Ishikawa (cell line): ENCODE results near the gene BSPH1.

Experiments used
- CEBPB ChIP-seq: IDR thresholded peaks from 2 replicates; pipeline ENCODE4 v1.6.1; 2012
- CREB1 ChIP-seq: IDR thresholded peaks from 2 replicates; pipeline ENCODE4 v1.6.1; 2012; ENCODE audit warnings: low read depth
- EGR1 ChIP-seq: IDR thresholded peaks from 2 replicates; pipeline ENCODE4 v1.6.1; 2012
- EP300 ChIP-seq: IDR thresholded peaks from 2 replicates; pipeline ENCODE4 v1.6.1; 2012; ENCODE audit warnings: borderline replicate concordance
- FOXM1 ChIP-seq: IDR thresholded peaks from 2 replicates; pipeline ENCODE4 v1.6.1; 2012; ENCODE audit warnings: low read depth, borderline replicate concordance
- NFIC ChIP-seq: IDR thresholded peaks from 2 replicates; pipeline ENCODE4 v1.6.1; 2012
- RAD21 ChIP-seq: IDR thresholded peaks from 2 replicates; pipeline ENCODE4 v1.6.1; 2012; ENCODE audit warnings: low read depth
- TAF1 ChIP-seq: IDR thresholded peaks from 2 replicates; pipeline ENCODE4 v1.6.1; 2012; ENCODE audit warnings: low read depth, mild to moderate bottlenecking
- TCF12 ChIP-seq: IDR thresholded peaks from 2 replicates; pipeline ENCODE4 v1.6.1; 2012; ENCODE audit warnings: low read depth
- TEAD4 ChIP-seq: IDR thresholded peaks from 2 replicates; pipeline ENCODE4 v1.6.1; 2012
- YY1 ChIP-seq: IDR thresholded peaks from 2 replicates; pipeline ENCODE4 v1.6.1; 2012; ENCODE audit warnings: low read depth
- ZBTB7A ChIP-seq: IDR thresholded peaks from 2 replicates; pipeline ENCODE4 v1.6.1; 2012; ENCODE audit warnings: low read depth
- TF ChIP-seq, protein P1 (sequence below): IDR thresholded peaks from 2 replicates; pipeline ENCODE4 v1.6.1; 2012
- TF ChIP-seq, protein P2 (sequence below): IDR thresholded peaks from 2 replicates; pipeline ENCODE4 v1.6.1; 2012; ENCODE audit warnings: low read depth, mild to moderate bottlenecking
- TF ChIP-seq, protein P3 (sequence below): IDR thresholded peaks from 2 replicates; pipeline ENCODE4 v1.6.1; 2012

BSPH1 gene, protein sequence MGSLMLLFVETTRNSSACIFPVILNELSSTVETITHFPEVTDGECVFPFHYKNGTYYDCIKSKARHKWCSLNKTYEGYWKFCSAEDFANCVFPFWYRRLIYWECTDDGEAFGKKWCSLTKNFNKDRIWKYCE

DNA sequence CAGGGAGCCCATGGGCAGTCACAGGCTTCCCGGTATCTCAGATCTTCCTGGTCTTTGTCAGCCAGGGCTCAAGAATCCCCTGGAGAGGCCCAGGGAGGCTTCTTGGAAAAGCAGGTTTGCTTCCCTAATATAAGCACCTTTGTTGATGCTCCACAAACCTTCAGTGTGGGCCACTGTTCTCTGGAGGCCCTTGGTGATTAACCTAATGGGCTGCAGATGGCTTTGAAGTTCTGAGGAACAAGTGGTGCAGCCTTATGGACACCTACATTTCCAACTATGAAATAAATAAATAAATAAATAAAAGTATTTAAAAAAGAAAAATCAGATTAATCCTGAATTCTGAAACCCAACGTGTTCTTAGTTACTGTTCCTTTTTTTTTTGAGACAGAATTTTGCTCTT, at the start of gene BSPH1:
Gene BSPH1, minus strand, starts transcription at position 101 of the 400 bp plus-strand sequence. Its CDS starts 89 bp downstream, at position 12.
- TF ChIP-seq, protein P1, sequence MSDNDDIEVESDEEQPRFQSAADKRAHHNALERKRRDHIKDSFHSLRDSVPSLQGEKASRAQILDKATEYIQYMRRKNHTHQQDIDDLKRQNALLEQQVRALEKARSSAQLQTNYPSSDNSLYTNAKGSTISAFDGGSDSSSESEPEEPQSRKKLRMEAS, result no peak
- TF ChIP-seq EGR1 (no peak), YY1 (no peak), TAF1 (no peak), CEBPB (no peak), ZBTB7A (no peak), RAD21 (no peak)
- TF ChIP-seq, protein P2, sequence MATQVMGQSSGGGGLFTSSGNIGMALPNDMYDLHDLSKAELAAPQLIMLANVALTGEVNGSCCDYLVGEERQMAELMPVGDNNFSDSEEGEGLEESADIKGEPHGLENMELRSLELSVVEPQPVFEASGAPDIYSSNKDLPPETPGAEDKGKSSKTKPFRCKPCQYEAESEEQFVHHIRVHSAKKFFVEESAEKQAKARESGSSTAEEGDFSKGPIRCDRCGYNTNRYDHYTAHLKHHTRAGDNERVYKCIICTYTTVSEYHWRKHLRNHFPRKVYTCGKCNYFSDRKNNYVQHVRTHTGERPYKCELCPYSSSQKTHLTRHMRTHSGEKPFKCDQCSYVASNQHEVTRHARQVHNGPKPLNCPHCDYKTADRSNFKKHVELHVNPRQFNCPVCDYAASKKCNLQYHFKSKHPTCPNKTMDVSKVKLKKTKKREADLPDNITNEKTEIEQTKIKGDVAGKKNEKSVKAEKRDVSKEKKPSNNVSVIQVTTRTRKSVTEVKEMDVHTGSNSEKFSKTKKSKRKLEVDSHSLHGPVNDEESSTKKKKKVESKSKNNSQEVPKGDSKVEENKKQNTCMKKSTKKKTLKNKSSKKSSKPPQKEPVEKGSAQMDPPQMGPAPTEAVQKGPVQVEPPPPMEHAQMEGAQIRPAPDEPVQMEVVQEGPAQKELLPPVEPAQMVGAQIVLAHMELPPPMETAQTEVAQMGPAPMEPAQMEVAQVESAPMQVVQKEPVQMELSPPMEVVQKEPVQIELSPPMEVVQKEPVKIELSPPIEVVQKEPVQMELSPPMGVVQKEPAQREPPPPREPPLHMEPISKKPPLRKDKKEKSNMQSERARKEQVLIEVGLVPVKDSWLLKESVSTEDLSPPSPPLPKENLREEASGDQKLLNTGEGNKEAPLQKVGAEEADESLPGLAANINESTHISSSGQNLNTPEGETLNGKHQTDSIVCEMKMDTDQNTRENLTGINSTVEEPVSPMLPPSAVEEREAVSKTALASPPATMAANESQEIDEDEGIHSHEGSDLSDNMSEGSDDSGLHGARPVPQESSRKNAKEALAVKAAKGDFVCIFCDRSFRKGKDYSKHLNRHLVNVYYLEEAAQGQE, result no peak
- TF ChIP-seq, protein P3, sequence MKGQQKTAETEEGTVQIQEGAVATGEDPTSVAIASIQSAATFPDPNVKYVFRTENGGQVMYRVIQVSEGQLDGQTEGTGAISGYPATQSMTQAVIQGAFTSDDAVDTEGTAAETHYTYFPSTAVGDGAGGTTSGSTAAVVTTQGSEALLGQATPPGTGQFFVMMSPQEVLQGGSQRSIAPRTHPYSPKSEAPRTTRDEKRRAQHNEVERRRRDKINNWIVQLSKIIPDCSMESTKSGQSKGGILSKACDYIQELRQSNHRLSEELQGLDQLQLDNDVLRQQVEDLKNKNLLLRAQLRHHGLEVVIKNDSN, result no peak

DNA sequence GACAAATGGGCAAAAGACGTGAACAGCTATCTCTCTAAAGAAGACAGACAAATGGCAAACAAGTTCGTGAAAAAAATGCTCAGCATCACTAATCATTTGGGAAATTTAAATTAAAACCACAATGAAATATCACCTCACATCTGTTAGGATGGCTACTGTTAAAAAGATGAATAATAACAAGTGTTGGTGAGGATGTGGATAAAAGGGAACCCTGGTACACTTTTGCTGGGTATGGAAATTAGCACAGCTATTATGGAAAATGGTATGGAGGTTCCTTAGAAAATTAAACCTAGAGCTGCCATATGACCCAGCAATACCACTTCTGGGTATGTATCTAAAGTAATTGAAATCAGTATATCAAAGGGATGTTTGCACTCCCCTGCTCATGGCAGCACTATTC, 44.8 kb upstream of the BSPH1 start:
- TF ChIP-seq, protein P2, result no peak
- no peak for TF ChIP-seq YY1
- no peak for TF ChIP-seq RAD21
- TF ChIP-seq CREB1, result no peak
- no peak for TF ChIP-seq CEBPB
- TF ChIP-seq NFIC, result no peak
- no peak for TF ChIP-seq ZBTB7A
- no peak for TF ChIP-seq TCF12
- TF ChIP-seq, protein P1, result no peak
- no peak for TF ChIP-seq TAF1
- TF ChIP-seq TEAD4, result no peak
- TF ChIP-seq EGR1, result no peak
- TF ChIP-seq EP300, result no peak
- TF ChIP-seq, protein P3, result no peak
- TF ChIP-seq FOXM1, result no peak

DNA sequence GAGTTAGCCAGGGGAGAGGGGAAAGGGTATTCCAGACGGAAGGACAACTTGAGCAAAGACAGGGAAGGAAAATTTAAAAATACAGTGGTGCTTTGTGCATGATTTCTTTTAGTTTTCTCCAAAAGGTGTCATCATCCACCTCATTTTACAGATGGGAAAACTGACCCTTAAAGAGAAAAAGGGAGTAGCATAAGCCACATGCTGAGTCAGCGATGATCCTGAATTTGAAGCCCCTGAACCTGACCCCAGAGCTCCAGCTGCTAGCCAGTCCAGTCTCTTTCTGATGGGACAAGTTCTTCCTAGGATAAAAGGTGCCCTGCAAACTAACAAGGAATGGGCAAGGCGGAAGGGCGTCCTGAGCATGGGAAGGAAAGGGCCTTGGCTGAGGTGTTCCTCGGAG, 41.6 kb upstream of the BSPH1 start:
- TF ChIP-seq YY1, result no peak
- TF ChIP-seq TAF1, result no peak
- no peak for TF ChIP-seq TCF12
- TF ChIP-seq EGR1, result no peak
- TF ChIP-seq CEBPB, result no peak

DNA sequence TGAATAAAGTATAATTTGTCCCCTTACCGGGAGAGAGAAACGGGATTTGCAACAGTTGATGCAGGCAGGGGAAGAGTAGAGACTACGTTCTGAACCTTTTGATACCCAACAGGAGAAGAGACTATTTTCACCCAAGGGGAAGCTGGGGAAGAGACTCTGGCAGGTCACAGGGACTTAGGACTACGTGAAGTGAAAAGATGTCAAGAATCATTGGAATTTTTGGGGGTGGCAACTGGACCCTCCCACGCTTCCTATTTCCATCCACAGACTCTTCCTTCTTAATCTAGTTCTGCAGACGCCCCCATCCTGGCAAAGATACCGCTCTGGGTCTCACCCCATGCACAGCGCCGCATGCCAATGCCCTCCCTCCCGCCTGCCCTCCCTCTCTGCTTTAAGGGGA, 38.1 kb upstream of the BSPH1 start:
- TF ChIP-seq FOXM1 (no peak), RAD21 (no peak), CREB1 (no peak), TCF12 (no peak), ZBTB7A (no peak), YY1 (no peak), TAF1 (no peak), CEBPB (no peak), EGR1 (no peak), EP300 (no peak), NFIC (no peak), TEAD4 (no peak)
- TF ChIP-seq, protein P3, result no peak
- TF ChIP-seq, protein P1, result no peak
- TF ChIP-seq, protein P2, result no peak
